NCI-H2029 (cell line): ENCODE data around the gene KCNK4.

Source experiments
- DNase-seq: peaks from one replicate; lab custom pipeline; 2025; lab: John Stamatoyannopoulos, UW

The KCNK4 gene

DNA sequence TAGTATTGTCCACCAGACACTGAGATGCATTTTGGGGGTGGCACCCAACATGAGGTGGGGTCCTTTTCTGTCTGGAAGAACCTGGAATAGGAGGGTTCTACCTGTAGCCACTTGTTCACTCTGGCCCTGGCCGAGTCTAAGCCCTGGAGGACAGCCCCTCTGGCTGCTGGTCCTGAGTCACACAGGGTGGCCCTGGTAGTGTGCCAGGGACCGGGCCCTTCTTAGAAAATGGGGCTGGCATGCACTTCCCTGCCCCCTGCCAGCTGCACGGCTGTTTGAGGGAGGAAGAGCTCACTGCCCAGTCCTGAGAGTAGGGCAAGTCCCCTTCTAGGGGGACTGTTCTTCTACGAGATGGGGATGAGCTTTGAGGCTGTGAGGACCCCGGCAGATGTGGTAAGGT, 37.6 kb upstream of the KCNK4 start:
- DNase-seq, result no peak

- no peak for DNase-seq
These were observed 36.8 kb upstream of the KCNK4 start for GRCh38 chr11:64254326-64254725.

DNA sequence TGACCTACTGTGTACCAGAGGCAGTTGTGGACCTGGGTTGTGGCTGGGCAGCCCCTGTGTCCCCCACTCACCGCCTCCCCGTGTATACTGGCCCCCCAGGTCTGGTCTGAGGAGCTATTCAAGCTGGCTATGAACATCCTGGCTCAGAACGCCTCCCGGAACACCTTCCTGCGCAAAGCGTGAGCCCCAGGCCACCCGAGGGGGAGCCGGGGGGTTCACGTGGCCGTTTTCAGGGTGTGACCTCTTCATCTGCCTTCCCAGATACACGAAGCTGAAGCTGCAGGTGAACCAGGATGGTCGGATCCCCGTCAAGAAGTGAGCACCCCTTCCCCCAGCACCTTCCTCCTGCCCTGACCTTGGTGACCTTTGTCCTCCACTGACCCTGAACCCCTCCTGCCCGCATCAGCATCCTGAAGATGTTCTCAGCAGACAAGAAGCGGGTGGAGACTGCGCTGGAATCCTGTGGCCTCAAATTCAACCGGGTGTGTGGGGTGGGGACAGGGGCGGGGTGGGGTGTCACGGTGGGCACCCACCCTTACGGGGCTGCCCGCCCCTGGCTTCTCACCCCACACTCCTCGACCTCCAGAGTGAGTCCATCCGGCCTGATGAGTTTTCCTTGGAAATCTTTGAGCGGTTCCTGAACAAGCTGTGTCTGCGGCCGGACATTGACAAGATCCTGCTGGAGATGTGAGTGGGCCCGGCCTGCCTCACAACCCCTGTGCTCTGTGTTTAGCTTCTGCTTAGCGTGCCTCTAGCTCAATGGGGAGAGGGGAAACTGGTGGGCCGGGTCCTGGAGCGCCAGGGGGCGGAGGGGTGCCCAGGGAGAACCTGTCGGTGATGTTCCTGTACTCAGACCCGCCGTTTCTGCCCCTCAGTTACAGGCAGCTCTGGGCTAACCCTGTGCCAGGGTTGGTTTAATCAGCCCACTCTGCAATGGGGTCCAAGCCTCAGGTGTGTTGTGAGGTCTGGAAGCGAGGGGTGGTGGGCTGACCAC, 35.7 kb upstream of the KCNK4 start:
- DNase-seq, result no peak

GRCh38 chr11:64256300-64256699, 34.8 kb upstream of the KCNK4 start:
- no peak for DNase-seq

- DNase-seq, result no peak
These were observed 32.7 kb upstream of the KCNK4 start for GRCh38 chr11:64258356-64258755.

- DNase-seq, result no peak
These were observed 32.1 kb upstream of the KCNK4 start for GRCh38 chr11:64258946-64259532.

- DNase-seq, result no peak
These were observed 31.5 kb upstream of the KCNK4 start for GRCh38 chr11:64259533-64260067.

DNA sequence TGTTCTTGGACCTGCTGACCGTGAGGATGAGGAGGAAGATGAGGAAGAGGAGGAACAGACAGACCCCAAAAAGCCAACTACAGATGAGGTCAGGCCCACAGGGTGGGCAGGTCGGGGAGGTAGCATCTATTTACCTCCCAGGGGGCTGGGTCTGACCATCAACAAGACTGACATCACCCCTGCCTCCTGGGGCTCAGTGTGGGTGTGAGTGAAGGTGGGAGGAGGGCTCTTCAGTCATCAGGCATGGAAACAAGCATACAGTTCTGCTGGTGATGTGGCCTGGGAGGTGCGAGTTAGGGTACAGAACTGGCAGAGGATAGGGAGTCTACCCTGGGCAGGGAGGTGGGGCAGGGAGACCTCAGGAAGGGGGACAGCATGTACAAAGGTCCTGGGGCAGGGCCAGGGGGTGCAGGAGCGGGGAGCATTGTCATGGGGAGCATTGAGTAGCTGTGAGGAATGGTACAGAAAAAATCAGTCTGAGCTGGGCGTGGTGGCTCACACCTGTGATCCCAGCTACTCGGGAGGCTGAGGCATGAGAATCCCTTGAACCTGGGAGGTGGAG, 30.9 kb upstream of the KCNK4 start:
- no peak for DNase-seq

- DNase-seq, result no peak
These were observed 29.5 kb upstream of the KCNK4 start for GRCh38 chr11:64261556-64262080.

GRCh38 chr11:64262271-64263002, 28.7 kb upstream of the KCNK4 start:
- DNase-seq, result no peak

DNA sequence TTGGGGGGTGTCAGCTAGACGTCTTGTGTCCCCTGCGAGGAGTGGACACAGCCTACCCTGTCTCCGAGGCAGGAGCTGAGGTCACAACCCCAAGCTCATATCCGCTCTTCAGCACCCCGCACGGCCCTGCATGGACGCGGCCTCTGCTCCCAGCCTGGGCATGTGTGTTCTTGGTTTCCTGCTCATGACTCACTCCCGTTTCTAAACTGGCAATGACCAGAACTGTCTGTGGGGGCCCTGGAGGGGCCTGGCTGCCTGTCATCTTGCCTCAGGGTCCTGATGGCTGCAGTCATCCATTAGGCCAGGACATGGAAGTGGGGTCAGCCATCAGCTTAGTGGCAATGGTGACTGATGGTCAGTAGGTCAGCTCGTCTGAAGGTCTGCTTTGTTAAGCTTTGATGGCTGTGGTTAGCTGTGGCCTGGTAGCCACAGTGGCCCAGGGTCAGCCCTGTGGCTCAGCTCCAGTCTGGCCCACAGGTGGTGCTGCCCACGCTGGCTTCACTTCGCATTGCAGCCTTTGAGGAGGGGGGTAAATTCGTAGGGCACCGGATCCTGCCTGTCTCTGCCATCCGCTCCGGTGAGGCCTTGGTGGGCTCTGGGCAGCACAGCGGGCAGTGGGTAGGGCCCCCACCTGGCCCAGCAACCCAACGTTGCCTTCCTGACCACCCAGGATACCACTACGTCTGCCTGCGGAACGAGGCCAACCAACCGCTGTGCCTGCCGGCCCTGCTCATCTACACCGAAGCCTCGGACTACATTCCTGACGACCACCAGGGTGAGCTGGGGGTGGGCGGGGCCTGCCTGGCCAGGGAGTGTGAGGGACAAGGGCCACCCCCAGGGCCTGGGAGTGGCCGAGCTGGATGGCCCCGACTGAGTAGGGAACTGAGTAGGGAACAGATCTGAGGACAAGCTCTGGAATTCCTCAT, 27.8 kb upstream of the KCNK4 start:
- DNase-seq, result no peak

DNA sequence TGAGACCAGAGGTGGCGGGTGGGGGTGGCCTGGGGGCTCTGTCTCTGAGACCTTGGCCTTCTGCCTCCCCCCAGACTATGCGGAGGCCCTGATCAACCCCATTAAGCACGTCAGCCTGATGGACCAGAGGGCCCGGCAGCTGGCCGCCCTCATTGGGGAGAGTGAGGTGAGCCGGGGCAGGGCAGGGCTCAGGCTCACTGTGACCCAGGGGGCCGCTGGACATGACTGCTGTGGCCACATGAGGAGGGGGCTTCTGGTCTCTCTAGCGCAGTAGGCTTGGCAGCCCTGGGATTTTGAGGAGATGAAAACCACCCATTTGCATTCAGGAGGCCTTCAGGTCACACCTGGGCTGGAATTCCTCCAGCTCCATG, 27.2 kb upstream of the KCNK4 start:
- DNase-seq, result no peak

GRCh38 chr11:64264371-64264852, 26.7 kb upstream of the KCNK4 start:
- no peak for DNase-seq

- DNase-seq, result no peak
These were observed 25.6 kb upstream of the KCNK4 start for GRCh38 chr11:64265176-64266160.

- no peak for DNase-seq
These were observed 24.8 kb upstream of the KCNK4 start for GRCh38 chr11:64266339-64266738.

DNA sequence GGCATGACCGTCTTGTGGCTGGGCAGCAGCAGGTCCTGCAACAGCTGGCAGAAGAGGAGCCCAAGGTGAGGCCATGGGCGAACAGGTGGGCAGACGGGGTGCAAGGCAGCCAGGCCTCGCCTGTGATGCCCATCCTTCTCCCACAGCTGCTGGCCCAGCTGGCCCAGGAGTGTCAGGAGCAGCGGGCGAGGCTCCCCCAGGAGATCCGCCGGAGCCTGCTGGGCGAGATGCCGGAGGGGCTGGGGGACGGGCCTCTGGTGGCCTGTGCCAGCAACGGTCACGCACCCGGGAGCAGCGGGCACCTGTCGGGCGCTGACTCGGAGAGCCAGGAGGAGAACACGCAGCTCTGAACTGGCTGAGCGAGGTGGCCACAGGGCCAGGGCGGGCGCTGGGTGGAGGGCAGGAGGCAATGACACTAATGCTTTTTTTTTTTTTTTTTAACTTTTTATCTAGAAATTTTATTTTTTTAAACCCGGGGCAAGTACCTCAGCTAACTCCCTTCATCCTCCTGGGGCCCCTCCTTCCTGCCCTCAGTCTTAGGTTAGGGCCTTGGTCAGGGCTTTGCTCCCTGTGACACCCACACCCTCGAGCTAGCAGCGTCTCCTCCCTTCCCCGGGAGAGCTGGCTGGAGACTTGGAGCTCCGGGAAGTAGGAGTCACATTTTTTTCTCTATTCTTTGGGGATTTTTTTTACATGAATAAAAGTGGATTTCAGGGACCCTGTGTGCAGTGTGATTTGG, 23.7 kb upstream of the KCNK4 start:
- no peak for DNase-seq

GRCh38 chr11:64268025-64268892, 22.8 kb upstream of the KCNK4 start:
- peak; percentile 65 for DNase-seq
